KBM-7 (cell line): Measurements from ENCODE around the gene UBE2E1.

Experiments
- DNase-seq: peaks from one replicate; pipeline ENCODE4 v3.0.0-alpha.2; 2015
- in situ Hi-C: fragments of 300-500 bp; cut with MboI; formaldehyde crosslinking; loops from 2 replicates; pipeline ENCODE4 v1.14.3; 2020; ENCODE audit warnings: low sequenced_read_pairs, low pct_unique_long_range_greater_than_20kb, mixed read lengths

UBE2E1 gene

DNA sequence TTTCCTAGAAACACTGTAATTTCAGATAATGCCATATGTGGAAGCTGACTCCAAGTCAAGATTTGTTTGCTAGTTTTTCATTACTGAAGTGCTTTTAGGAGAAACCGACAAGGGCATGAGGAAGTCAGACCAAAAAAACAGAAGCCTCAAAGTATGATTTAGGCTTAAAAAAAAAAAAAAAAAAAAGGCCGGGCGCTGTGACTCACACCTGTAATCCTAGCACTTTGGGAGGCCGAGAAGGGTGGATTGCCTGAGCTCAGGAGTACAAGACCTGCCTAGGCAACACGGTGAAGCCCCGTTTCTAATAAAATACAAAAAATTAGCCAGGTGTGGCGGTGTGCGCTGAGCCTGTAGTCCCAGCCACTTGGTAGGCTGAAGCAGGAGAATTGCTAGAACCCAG lies 122.8 kb downstream of the UBE2E1 start:
- peak; percentile 78 for DNase-seq
- in situ Hi-C loops: no loop called here

DNA sequence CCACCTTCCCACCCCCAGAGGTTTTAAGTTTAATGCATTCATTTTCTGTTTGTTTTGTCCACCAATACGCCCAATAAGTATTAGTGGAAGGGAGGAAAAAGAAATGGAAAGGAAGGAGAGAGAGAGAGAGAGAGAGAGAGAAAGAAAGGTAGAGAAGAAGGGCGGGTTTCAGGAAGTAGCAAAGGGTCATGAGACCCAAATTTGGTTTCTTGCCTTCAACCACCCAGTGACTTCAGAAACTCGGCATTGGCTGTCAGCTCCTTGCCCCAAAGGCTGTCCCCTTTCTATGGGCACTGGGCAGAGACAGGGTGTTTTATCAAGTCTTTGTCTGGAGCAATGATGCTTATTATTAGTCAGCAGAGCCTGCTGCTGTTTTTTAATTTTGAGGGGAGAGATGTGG lies 125.8 kb downstream of the UBE2E1 start:
- in situ Hi-C loops: no loop called here
- no peak for DNase-seq

DNA sequence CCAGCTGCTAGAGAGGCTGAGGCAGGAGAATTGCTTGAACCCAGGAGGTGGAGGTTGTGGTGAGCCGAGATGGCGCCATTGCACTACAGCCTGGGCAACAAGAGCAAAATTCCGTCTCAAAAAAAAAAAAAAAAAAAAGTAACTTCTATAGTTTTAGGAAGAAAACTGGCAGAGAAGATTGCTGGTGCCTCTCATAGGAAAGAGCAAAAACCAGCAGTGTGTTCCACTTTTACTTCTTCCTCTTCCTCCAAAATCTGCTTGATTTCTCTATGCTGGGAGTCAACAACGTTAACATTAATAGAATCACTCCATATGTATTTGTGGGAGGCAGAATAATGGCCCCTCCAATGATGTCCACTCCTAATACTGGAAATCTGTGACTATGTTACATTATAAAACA lies 126.8 kb downstream of the UBE2E1 start:
- in situ Hi-C loops: no loop called here
- DNase-seq: no peak

DNA sequence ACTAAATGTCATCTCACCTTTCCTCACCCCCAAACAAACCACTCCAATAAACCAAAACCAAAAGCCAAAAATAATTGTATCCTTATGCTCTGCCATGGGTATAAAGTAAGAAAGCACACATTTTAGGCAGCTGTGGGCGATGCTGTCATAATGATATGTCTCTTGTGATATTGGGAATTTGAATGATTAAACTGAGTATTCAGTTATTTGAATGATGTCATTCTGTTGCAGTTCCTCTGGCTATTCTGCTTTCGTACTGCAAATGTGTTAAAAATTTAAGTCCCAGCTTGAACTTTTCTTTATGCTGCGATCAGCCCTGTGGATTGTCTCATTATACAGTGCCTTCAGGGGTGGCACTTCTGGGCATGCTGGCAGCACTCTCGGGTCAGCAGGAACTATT lies 128.5 kb downstream of the UBE2E1 start:
- in situ Hi-C loops: no loop called here
- DNase-seq: no peak

DNA sequence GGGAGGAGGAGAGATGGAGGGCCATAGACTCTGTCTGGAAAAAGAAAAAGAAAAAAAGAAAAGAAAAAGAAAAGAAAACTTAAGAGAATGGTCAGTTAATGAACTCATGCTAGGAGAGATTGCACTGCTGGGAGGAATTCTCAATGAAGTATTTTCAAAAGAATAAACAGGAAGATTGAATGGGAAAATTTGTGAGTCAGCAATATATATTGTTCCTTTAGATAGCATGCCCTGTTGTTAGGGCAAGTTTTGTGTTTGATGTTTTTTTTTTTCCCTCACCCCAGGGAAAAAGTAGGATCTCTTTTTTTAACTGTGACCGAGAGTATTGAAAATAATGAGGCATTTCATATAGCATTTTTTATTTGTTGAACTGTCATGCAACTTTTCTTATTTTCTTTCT lies 131.5 kb downstream of the UBE2E1 start:
- DNase-seq: no peak
- in situ Hi-C loops: no loop called here

DNA sequence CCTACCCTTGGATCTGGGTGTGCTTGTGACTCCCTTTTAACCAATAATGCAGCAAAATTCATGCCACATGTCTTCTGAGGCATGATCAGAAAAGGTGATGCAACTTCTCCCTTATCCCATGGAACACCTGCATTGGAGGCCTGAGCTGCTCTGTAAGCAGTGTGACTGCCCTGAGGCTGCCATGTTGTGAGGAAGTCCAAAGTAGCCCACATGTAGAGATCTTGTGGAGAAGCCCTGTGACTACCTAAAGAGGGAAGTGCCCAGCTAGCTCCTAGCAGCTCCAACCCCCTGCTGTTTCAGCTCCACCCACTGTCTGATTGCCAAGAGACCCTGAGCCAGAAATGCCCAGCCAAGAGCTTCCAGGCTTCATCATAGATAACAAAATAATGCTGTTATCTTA lies 132.9 kb downstream of the UBE2E1 start:
- in situ Hi-C loops: no loop called here
- DNase-seq: peak; percentile 60

DNA sequence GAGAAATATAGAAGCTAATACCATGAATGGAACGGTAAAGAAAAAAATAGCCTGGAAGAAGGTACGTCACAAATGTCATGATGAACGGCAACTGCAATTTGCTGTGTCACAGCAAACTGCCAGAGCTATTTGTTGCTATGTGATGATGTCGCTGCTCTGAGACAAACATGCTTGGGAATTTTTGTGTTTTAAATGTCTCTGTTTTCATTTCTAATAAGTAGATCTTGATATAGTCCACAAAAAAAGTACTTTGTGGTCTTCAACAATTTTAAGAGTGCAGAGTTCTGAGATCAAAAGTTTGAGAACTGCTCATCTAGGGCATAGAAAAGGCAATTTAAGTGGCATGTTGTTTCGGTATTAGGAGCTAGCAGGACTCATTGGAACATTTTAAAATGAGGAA lies 135.0 kb downstream of the UBE2E1 start:
- in situ Hi-C loops: no loop called here
- no peak for DNase-seq
